Mesendoderm (in vitro differentiated cells): ENCODE measurements around the gene KCNK13. TPM values are rescaled to one million over a fixed set of nuclear protein-coding genes. Genes with fewer than 3 reads are reported as not detected.

Experiments used
- DNase-seq: peaks from one replicate; pipeline ENCODE4 v3.0.0; 2013
- H2AK5ac ChIP-seq: 2 replicates; pipeline ENCODE4 v1.6.1; 2013; ENCODE audit warnings: low read length, inconsistent platforms
- H2BK120ac ChIP-seq: 2 replicates; pipeline ENCODE4 v1.6.1; 2013; ENCODE audit warnings: low read depth, mild to moderate bottlenecking, low read length, moderate library complexity, mixed read lengths
- H2BK15ac ChIP-seq: replicated peaks from 2 replicates; pipeline ENCODE4 v1.6.1; 2013; ENCODE audit warnings: low read depth, mild to moderate bottlenecking, moderate library complexity
- H2BK5ac ChIP-seq: 2 replicates; pipeline ENCODE4 v1.6.1; 2013; ENCODE audit warnings: low read length, inconsistent platforms
- H3K18ac ChIP-seq: 2 replicates; pipeline ENCODE4 v1.6.1; 2013; ENCODE audit warnings: mild to moderate bottlenecking, low read length, mixed read lengths
- H3K23ac ChIP-seq: one replicate; pipeline ENCODE4 v1.6.1; 2013; ENCODE audit warnings: low read length
- H3K27ac ChIP-seq: 2 replicates; pipeline ENCODE4 v1.5.1; 2013; ENCODE audit warnings: low read depth, mild to moderate bottlenecking, inconsistent platforms, low read length, moderate library complexity
- H3K27me3 ChIP-seq: 2 replicates; pipeline ENCODE4 v1.6.1; 2013; ENCODE audit warnings: low read length, control low read depth, mild to moderate bottlenecking, inconsistent platforms; ENCODE audit not compliant: insufficient read depth, poor library complexity
- H3K36me3 ChIP-seq: 2 replicates; pipeline ENCODE4 v1.6.1; 2013; ENCODE audit warnings: low read length, inconsistent platforms; ENCODE audit not compliant: control insufficient read depth, insufficient read depth
- H3K4ac ChIP-seq: one replicate; pipeline ENCODE4 v1.6.1; 2013; ENCODE audit warnings: low read depth, mild to moderate bottlenecking, low read length, moderate library complexity
- H3K4me1 ChIP-seq: 2 replicates; pipeline ENCODE4 v1.6.1; 2013; ENCODE audit warnings: low read depth, low read length, inconsistent platforms; ENCODE audit not compliant: control insufficient read depth
- H3K4me2 ChIP-seq: 2 replicates; pipeline ENCODE4 v1.6.1; 2013; ENCODE audit warnings: low read length
- H3K4me3 ChIP-seq: 2 replicates; pipeline ENCODE4 v1.5.1; 2013; ENCODE audit warnings: mild to moderate bottlenecking, low read length
- H3K56ac ChIP-seq: one replicate; pipeline ENCODE4 v1.6.1; 2013; ENCODE audit warnings: low read length
- H3K79me1 ChIP-seq: 2 replicates; pipeline ENCODE4 v1.6.1; 2013; ENCODE audit warnings: low read length, inconsistent platforms
- H3K79me2 ChIP-seq: 2 replicates; pipeline ENCODE4 v1.6.1; 2013; ENCODE audit warnings: mild to moderate bottlenecking, low read length; ENCODE audit not compliant: control insufficient read depth, insufficient read depth
- H3K9ac ChIP-seq: 2 replicates; pipeline ENCODE4 v1.6.1; 2013; ENCODE audit warnings: low read length, inconsistent platforms
- H4K5ac ChIP-seq: one replicate; pipeline ENCODE4 v1.6.1; 2013; ENCODE audit warnings: low read length
- H4K8ac ChIP-seq: one replicate; pipeline ENCODE4 v1.6.1; 2013; ENCODE audit warnings: low read depth, mild to moderate bottlenecking, control low read depth, low read length, moderate library complexity
- WGBS: extraction: QIAGEN DNeasy Blood & Tissue Kit; methylation state at CpG from one replicate; pipeline ENCODE4 v1.1.7; 2013; ENCODE audit warnings: low lambda C conversion rate, missing lambda C conversion rate; ENCODE audit not compliant: insufficient coverage; ENCODE audit errors: extremely low coverage; 5-methylcytosine and 5-hydroxymethylcytosine counted together
- polyA plus RNA-seq, 2 experiments: library from polyadenylated mRNA; stranded (reverse); fragments of 200-250 nt; gene quantifications; one replicate each; pipeline ENCODE4 v1.2.3, GENCODE V29; 2013

Gene KCNK13
- polyA plus RNA-seq (2013, experiment 1 of 2) = 0.28 TPM
- polyA plus RNA-seq (2013, experiment 2 of 2) = 0.21 TPM

GRCh38 chr14:90061685-90062126 lies at the start of gene KCNK13:
Gene KCNK13, plus strand, starts transcription at chr14:90061994. Its CDS starts 212 bp downstream, at chr14:90062206.
- H3K27me3 ChIP-seq = peaks cover 3% of the 10 kb centered on the region
- H3K4me1 ChIP-seq = no peaks in the 10 kb centered on the region
- peak; percentile 57 for DNase-seq
- peak within 1 kb of the TSS; percentile 23 for H3K18ac ChIP-seq
- no peak within 1 kb of the TSS for H2BK120ac ChIP-seq
- H3K79me2 ChIP-seq = no peaks in the 10 kb centered on the region
- WGBS = no CpG with 5 or more reads among the region's 52 CpGs
- H2BK15ac ChIP-seq = no peak within 1 kb of the TSS
- H3K56ac ChIP-seq = peak within 1 kb of the TSS; percentile 84
- peak within 1 kb of the TSS; percentile 53 for H3K23ac ChIP-seq
- no peak within 1 kb of the TSS for H3K27ac ChIP-seq
- no peak within 1 kb of the TSS for H2AK5ac ChIP-seq
- H2BK5ac ChIP-seq = no peak within 1 kb of the TSS
- H3K4ac ChIP-seq = no peak within 1 kb of the TSS
- peak within 1 kb of the TSS; percentile 49 for H3K4me3 ChIP-seq
- no peak within 1 kb of the TSS for H4K5ac ChIP-seq
- H4K8ac ChIP-seq = no peak within 1 kb of the TSS
- H3K36me3 ChIP-seq = no peaks in the 10 kb centered on the region
- H3K9ac ChIP-seq = peak within 1 kb of the TSS; percentile 68
- no peaks in the 10 kb centered on the region for H3K79me1 ChIP-seq
- peak within 1 kb of the TSS; percentile 87 for H3K4me2 ChIP-seq

- no peak overlapping the region for H2BK5ac ChIP-seq
- peaks cover 6% of the 10 kb centered on the region for H3K36me3 ChIP-seq
- no peak overlapping the region for H3K4me2 ChIP-seq
- H4K8ac ChIP-seq = no peak overlapping the region
- no peak overlapping the region for H3K27ac ChIP-seq
- H3K4ac ChIP-seq = no peak overlapping the region
- H3K4me1 ChIP-seq = no peaks in the 10 kb centered on the region
- H3K9ac ChIP-seq = no peak overlapping the region
- WGBS = no CpG with 5 or more reads among the region's 4 CpGs
- H2BK15ac ChIP-seq = no peak overlapping the region
- no peak overlapping the region for H3K56ac ChIP-seq
- no peaks in the 10 kb centered on the region for H3K79me1 ChIP-seq
- H3K27me3 ChIP-seq = no peaks in the 10 kb centered on the region
- DNase-seq = no peak
- H3K18ac ChIP-seq = no peak overlapping the region
- no peak overlapping the region for H4K5ac ChIP-seq
- no peak overlapping the region for H3K4me3 ChIP-seq
- H3K79me2 ChIP-seq = no peaks in the 10 kb centered on the region
- H3K23ac ChIP-seq = no peak overlapping the region
- no peak overlapping the region for H2BK120ac ChIP-seq
- H2AK5ac ChIP-seq = no peak overlapping the region
Measured at GRCh38 chr14:90017371-90017770, 44.4 kb upstream of the KCNK13 start.

- no peaks in the 10 kb centered on the region for H3K4me1 ChIP-seq
- H3K27me3 ChIP-seq = no peaks in the 10 kb centered on the region
- H3K18ac ChIP-seq = no peak overlapping the region
- no peak overlapping the region for H4K8ac ChIP-seq
- H3K4ac ChIP-seq = no peak overlapping the region
- WGBS = no CpG with 5 or more reads among the region's 11 CpGs
- H3K79me2 ChIP-seq = no peaks in the 10 kb centered on the region
- peaks cover 5% of the 10 kb centered on the region for H3K36me3 ChIP-seq
- H3K23ac ChIP-seq = no peak overlapping the region
- no peak overlapping the region for H3K56ac ChIP-seq
- no peak overlapping the region for H3K4me3 ChIP-seq
- H2BK120ac ChIP-seq = no peak overlapping the region
- H3K27ac ChIP-seq = no peak overlapping the region
- no peak overlapping the region for H2AK5ac ChIP-seq
- DNase-seq = no peak
- no peak overlapping the region for H3K9ac ChIP-seq
- H2BK15ac ChIP-seq = no peak overlapping the region
- H4K5ac ChIP-seq = no peak overlapping the region
- no peak overlapping the region for H3K4me2 ChIP-seq
- no peaks in the 10 kb centered on the region for H3K79me1 ChIP-seq
- no peak overlapping the region for H2BK5ac ChIP-seq
Measured at GRCh38 chr14:90019824-90020523, 41.8 kb upstream of the KCNK13 start.

GRCh38 chr14:90023176-90023896 lies 38.5 kb upstream of the KCNK13 start:
- H2BK15ac ChIP-seq = no peak overlapping the region
- no peak overlapping the region for H3K56ac ChIP-seq
- no peaks in the 10 kb centered on the region for H3K79me2 ChIP-seq
- no CpG with 5 or more reads among the region's 7 CpGs for WGBS
- no peak overlapping the region for H3K18ac ChIP-seq
- H2BK120ac ChIP-seq = no peak overlapping the region
- no peak for DNase-seq
- H2AK5ac ChIP-seq = no peak overlapping the region
- no peaks in the 10 kb centered on the region for H3K79me1 ChIP-seq
- H3K4me1 ChIP-seq = no peaks in the 10 kb centered on the region
- no peak overlapping the region for H3K23ac ChIP-seq
- no peak overlapping the region for H3K4me3 ChIP-seq
- no peak overlapping the region for H4K5ac ChIP-seq
- H2BK5ac ChIP-seq = no peak overlapping the region
- no peaks in the 10 kb centered on the region for H3K27me3 ChIP-seq
- H3K27ac ChIP-seq = no peak overlapping the region
- no peak overlapping the region for H3K9ac ChIP-seq
- no peak overlapping the region for H4K8ac ChIP-seq
- H3K4ac ChIP-seq = no peak overlapping the region
- peaks cover 4% of the 10 kb centered on the region for H3K36me3 ChIP-seq
- no peak overlapping the region for H3K4me2 ChIP-seq

- no peaks in the 10 kb centered on the region for H3K79me1 ChIP-seq
- no peak for DNase-seq
- no peak overlapping the region for H2BK5ac ChIP-seq
- H3K56ac ChIP-seq = no peak overlapping the region
- H3K27me3 ChIP-seq = no peaks in the 10 kb centered on the region
- H3K18ac ChIP-seq = no peak overlapping the region
- H2BK120ac ChIP-seq = no peak overlapping the region
- no peak overlapping the region for H3K23ac ChIP-seq
- H3K9ac ChIP-seq = no peak overlapping the region
- no peak overlapping the region for H3K27ac ChIP-seq
- peaks cover 2% of the 10 kb centered on the region for H3K36me3 ChIP-seq
- H3K4me2 ChIP-seq = no peak overlapping the region
- WGBS = no CpG with 5 or more reads among the region's 3 CpGs
- no peak overlapping the region for H3K4me3 ChIP-seq
- H4K8ac ChIP-seq = no peak overlapping the region
- no peak overlapping the region for H3K4ac ChIP-seq
- no peaks in the 10 kb centered on the region for H3K79me2 ChIP-seq
- H2BK15ac ChIP-seq = no peak overlapping the region
- H3K4me1 ChIP-seq = no peaks in the 10 kb centered on the region
- no peak overlapping the region for H2AK5ac ChIP-seq
- no peak overlapping the region for H4K5ac ChIP-seq
Measured at GRCh38 chr14:90024910-90025309, 36.9 kb upstream of the KCNK13 start.
